ENCODE measurements around the gene CASP7.

Gene CASP7

DNA sequence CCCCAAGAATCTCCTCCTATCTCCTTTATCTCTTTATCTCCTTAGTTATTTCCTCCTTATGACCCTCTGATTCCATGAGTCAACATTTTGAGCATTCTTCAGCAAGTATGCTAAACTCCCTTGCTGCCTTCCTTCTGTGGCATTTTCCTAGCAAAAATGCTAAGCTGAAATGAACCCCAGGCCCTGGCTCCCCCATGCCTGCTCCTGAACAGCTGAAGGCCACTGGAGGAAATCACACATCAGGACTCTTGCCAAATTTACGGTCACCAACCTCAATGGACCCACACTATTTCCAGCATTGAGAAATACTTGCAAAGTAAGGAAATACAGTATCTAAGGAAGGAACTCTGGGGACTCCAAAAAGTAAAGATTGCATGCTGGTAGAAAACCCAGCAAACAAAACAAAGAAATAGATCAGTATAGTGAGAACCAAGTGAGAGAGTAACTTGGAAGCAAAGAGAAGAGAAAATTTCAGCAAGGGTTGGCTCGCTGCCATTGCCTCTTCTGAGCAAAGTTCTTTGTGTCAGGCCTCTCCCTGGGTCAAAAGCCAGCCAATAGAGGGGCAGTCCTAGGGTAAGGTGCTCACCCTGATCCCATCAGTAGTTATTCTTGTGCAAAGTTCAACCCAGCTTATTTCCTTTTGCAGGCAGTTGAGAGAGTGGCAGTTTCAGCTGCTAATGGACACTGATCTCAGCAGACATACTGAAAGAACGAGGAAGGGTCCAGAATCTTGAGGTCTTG, 66.7 kb downstream of the CASP7 start:
- TF ChIP-seq, protein P1, sequence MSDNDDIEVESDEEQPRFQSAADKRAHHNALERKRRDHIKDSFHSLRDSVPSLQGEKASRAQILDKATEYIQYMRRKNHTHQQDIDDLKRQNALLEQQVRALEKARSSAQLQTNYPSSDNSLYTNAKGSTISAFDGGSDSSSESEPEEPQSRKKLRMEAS (IDR thresholded peaks at IDR 0.05; ENCODE audit: low read depth, low read length) = no peak
- TF ChIP-seq MYC (IDR thresholded peaks at IDR 0.05; ENCODE audit: low read depth, low read length) (no peak), POLR2A (IDR thresholded peaks at IDR 0.05; ENCODE audit: extremely low read depth, insufficient read length) (no peak)
- no peak for DNase-seq (ENCODE audit: low read depth)

DNA sequence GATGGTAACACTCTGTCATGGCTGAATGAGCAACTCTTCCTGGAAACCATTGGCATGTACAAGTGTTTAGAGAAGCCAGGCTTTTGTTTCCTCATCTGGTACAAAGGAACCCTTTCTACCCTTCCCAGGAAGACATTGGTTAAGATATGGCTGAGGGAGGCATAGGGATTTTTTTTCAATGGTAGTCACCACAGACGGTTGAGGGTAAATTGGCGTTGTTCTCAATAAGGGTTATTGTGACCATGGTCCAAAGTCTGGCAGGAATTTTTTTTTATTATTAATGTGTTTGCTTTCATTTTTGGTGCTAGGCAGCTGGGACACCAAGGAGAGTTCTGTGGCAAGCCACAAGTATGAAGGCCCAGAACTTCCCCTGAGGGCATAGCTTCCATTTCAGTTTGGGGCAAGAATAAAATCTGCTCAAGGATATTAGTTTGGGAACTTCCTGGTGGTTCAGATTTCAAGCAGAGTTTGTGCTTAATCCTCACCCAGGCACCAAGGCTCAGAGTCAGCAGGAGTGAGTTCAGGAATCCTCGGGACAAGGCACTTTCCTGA, 71.5 kb downstream of the CASP7 start, which contains the start of gene PLEKHS1:
Gene PLEKHS1, plus strand, starts transcription at position 502 of the 552 bp plus-strand sequence. CDS start 3,596 bp downstream, outside the sequence.
- no peak for DNase-seq (ENCODE audit: low read depth)
- TF ChIP-seq, protein P1 (IDR thresholded peaks at IDR 0.05; ENCODE audit: low read depth, low read length) = no peak
- no peak for TF ChIP-seq POLR2A (IDR thresholded peaks at IDR 0.05; ENCODE audit: extremely low read depth, insufficient read length)
- no peak for TF ChIP-seq MYC (IDR thresholded peaks at IDR 0.05; ENCODE audit: low read depth, low read length)
- TF ChIP-seq, protein P2, sequence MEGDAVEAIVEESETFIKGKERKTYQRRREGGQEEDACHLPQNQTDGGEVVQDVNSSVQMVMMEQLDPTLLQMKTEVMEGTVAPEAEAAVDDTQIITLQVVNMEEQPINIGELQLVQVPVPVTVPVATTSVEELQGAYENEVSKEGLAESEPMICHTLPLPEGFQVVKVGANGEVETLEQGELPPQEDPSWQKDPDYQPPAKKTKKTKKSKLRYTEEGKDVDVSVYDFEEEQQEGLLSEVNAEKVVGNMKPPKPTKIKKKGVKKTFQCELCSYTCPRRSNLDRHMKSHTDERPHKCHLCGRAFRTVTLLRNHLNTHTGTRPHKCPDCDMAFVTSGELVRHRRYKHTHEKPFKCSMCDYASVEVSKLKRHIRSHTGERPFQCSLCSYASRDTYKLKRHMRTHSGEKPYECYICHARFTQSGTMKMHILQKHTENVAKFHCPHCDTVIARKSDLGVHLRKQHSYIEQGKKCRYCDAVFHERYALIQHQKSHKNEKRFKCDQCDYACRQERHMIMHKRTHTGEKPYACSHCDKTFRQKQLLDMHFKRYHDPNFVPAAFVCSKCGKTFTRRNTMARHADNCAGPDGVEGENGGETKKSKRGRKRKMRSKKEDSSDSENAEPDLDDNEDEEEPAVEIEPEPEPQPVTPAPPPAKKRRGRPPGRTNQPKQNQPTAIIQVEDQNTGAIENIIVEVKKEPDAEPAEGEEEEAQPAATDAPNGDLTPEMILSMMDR (IDR thresholded peaks at IDR 0.05; ENCODE audit: low read depth, low read length) = no peak
- no peak within 1 kb of the TSS for H3K4me3 ChIP-seq (ENCODE audit: low read depth, low read length)

More for the DNA sequence above, 66.7 kb downstream of the CASP7 start:
- H3K4me3 ChIP-seq (ENCODE audit: low read depth, low read length) = no peak overlapping the region

DNA sequence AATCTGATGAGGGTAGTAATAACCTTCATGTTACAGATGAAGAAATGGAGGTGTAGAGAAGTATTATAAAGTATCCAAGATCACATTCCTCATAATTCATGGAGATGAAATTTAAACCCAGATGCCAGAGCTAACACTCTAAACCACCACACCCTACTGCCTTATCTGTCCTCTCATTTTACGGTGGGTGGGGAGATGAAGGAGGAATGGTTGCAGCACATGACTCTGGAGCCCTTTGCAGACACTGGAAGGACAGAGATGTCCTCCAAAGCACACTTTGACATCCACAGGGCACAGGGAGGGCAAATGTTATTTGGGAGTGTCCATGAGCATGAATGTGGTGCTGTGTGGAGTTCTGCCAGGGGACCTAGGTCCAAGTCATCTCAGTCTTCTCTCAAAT, 72.8 kb downstream of the CASP7 start:
- no peak overlapping the region for H3K4me3 ChIP-seq (ENCODE audit: low read depth, low read length)
- DNase-seq (ENCODE audit: low read depth) = no peak
- TF ChIP-seq, protein P2 (IDR thresholded peaks at IDR 0.05; ENCODE audit: low read depth, low read length) = no peak
- TF ChIP-seq POLR2A (IDR thresholded peaks at IDR 0.05; ENCODE audit: extremely low read depth, insufficient read length) (no peak), MYC (IDR thresholded peaks at IDR 0.05; ENCODE audit: low read depth, low read length) (no peak)
- TF ChIP-seq, protein P1 (IDR thresholded peaks at IDR 0.05; ENCODE audit: low read depth, low read length) = no peak

DNA sequence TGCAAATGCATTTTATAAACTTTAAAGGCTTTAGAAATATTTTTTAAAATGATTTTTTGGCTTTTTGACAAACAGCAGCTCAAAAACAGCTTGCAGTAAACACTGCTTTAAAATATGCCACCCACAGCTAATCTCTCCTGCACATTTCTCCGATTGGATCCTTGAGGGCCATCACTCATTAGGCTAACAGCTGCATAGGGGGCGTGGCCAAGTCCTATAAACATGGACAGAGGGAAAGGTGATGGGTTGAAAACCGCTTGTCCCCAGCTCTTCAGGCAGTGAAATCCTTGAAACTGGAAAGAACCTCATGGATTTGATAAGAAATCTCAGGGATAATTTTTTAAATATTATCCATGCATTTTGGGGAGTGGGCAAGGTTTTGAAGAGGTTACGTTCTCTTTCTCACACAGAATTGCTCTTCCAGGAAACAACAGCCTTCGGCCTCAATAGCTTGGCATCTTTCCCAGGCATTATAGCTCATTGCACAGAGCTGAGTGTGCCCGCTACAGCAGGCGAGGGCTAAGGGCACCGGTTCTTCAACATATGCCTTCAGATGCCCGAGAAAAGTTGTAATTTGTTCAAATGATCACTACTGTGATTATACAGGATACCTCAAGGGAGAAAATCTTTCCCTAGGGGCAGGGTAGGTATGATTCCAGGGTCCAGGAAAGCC, 73.4 kb downstream of the CASP7 start:
- TF ChIP-seq, protein P2 (IDR thresholded peaks at IDR 0.05; ENCODE audit: low read depth, low read length) = no peak
- TF ChIP-seq POLR2A (IDR thresholded peaks at IDR 0.05; ENCODE audit: extremely low read depth, insufficient read length) (no peak), MYC (IDR thresholded peaks at IDR 0.05; ENCODE audit: low read depth, low read length) (no peak)
- TF ChIP-seq, protein P1 (IDR thresholded peaks at IDR 0.05; ENCODE audit: low read depth, low read length) = no peak
- DNase-seq (ENCODE audit: low read depth) = no peak
- H3K4me3 ChIP-seq (ENCODE audit: low read depth, low read length) = no peak overlapping the region

DNA sequence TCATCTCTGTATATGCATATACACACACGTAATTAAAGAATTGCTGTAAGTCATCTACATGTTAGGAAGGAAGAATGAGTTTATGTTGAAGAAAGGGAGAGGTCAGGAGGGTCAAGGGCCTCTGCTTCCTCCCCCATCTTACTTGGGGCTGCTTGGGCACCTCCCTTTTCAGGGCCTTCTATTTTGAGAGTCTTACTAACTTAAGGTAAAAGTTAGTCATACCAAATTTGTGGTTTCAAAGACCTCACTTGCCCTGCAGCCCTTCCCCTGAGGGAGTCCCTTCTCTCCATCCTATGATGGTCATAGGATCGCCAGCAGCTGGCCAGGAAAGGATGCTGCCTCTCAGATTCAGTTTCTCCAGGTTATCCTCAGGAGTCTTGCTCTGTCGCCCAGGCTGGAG, 74.4 kb downstream of the CASP7 start:
- H3K4me3 ChIP-seq (ENCODE audit: low read depth, low read length) = no peak overlapping the region
- TF ChIP-seq MYC (IDR thresholded peaks at IDR 0.05; ENCODE audit: low read depth, low read length) (no peak), POLR2A (IDR thresholded peaks at IDR 0.05; ENCODE audit: extremely low read depth, insufficient read length) (no peak)
- TF ChIP-seq, protein P2 (IDR thresholded peaks at IDR 0.05; ENCODE audit: low read depth, low read length) = no peak
- TF ChIP-seq, protein P1 (IDR thresholded peaks at IDR 0.05; ENCODE audit: low read depth, low read length) = no peak

More for the DNA sequence above, 74.4 kb downstream of the CASP7 start:
- peak; percentile 12 for DNase-seq (ENCODE audit: low read depth)

Data from NB4 (cell line).